Measurements from ENCODE around the gene ZNF319. TPM values are rescaled to one million over a fixed set of nuclear protein-coding genes. Genes with fewer than 3 reads are reported as not detected.

ZNF319 gene
- polyA plus RNA-seq = 5.1 and 7.0 TPM in 2 replicates
- 10.7 and 14.5 TPM in 2 replicates for polyA minus RNA-seq

GRCh38 chr16:57999971-58000705 is at the start of gene ZNF319:
ZNF319 (minus strand) TSS chr16:58000672; CDS start chr16:57998265, 2,407 bp downstream.
- no peaks in the 10 kb centered on the region for H4K20me1 ChIP-seq (ENCODE audit: insufficient read depth)
- H3K27me3 ChIP-seq (ENCODE audit: insufficient read depth, low read depth, low read length) = no peaks in the 10 kb centered on the region
- no peaks in the 10 kb centered on the region for H3F3A ChIP-seq (ENCODE audit: insufficient read depth, low read length, poor library complexity, severe bottlenecking)
- H3K9me3 ChIP-seq (ENCODE audit: low read length) = no peaks in the 10 kb centered on the region
- TF ChIP-seq TAF1 (IDR thresholded peaks at IDR 0.05; ENCODE audit: low read depth) (no peak), POLR2AphosphoS5 (IDR thresholded peaks at IDR 0.05) (peak; percentile 37), RAD21 (conservative IDR thresholded peaks at IDR 0.05) (no peak), EP300 (conservative IDR thresholded peaks at IDR 0.05; ENCODE audit: poor library complexity, severe bottlenecking) (no peak), SMC3 (conservative IDR thresholded peaks at IDR 0.05; ENCODE audit: poor library complexity) (no peak), MXI1 (conservative IDR thresholded peaks at IDR 0.05; ENCODE audit: poor library complexity, severe bottlenecking) (no peak)
- TF ChIP-seq, protein P1, sequence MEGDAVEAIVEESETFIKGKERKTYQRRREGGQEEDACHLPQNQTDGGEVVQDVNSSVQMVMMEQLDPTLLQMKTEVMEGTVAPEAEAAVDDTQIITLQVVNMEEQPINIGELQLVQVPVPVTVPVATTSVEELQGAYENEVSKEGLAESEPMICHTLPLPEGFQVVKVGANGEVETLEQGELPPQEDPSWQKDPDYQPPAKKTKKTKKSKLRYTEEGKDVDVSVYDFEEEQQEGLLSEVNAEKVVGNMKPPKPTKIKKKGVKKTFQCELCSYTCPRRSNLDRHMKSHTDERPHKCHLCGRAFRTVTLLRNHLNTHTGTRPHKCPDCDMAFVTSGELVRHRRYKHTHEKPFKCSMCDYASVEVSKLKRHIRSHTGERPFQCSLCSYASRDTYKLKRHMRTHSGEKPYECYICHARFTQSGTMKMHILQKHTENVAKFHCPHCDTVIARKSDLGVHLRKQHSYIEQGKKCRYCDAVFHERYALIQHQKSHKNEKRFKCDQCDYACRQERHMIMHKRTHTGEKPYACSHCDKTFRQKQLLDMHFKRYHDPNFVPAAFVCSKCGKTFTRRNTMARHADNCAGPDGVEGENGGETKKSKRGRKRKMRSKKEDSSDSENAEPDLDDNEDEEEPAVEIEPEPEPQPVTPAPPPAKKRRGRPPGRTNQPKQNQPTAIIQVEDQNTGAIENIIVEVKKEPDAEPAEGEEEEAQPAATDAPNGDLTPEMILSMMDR (IDR thresholded peaks at IDR 0.05; ENCODE audit: poor library complexity, severe bottlenecking) = no peak
- H3K9me2 ChIP-seq (ENCODE audit: insufficient read depth, low read length) = no peaks in the 10 kb centered on the region
- H3K36me3 ChIP-seq (ENCODE audit: insufficient read depth, low read length) = no peaks in the 10 kb centered on the region
- peaks cover 10% of the 10 kb centered on the region for H3K79me2 ChIP-seq (replicated peaks; ENCODE audit: insufficient read depth, low read length)
- H3K4me3 ChIP-seq (ENCODE audit: low read length) = peak within 1 kb of the TSS; percentile 94
- H2AFZ ChIP-seq (ENCODE audit: low read depth, low read length) = peak within 1 kb of the TSS; percentile 80
- H3K9ac ChIP-seq (ENCODE audit: low read length) = peak within 1 kb of the TSS; percentile 86
- H3K27ac ChIP-seq (ENCODE audit: low read length) = peak within 1 kb of the TSS; percentile 69
- H3K4me2 ChIP-seq (ENCODE audit: low read length) = peak within 1 kb of the TSS; percentile 93

- H3K4me2 ChIP-seq (ENCODE audit: low read length) = no peak overlapping the region
These were observed 49.0 kb upstream of the ZNF319 start for GRCh38 chr16:58049232-58050185.

More at GRCh38 chr16:58049232-58050185, 49.0 kb upstream of the ZNF319 start:
- no peaks in the 10 kb centered on the region for H3K79me2 ChIP-seq (replicated peaks; ENCODE audit: insufficient read depth, low read length)
- no peak overlapping the region for H2AFZ ChIP-seq (ENCODE audit: low read depth, low read length)
- H4K20me1 ChIP-seq (ENCODE audit: insufficient read depth) = no peaks in the 10 kb centered on the region
- no peak overlapping the region for H3K27ac ChIP-seq (ENCODE audit: low read length)
- H3K9me2 ChIP-seq (ENCODE audit: insufficient read depth, low read length) = no peaks in the 10 kb centered on the region
- H3K27me3 ChIP-seq (ENCODE audit: insufficient read depth, low read depth, low read length) = no peaks in the 10 kb centered on the region
- no peak overlapping the region for H3K4me3 ChIP-seq (ENCODE audit: low read length)
- no peak for TF ChIP-seq MXI1 (conservative IDR thresholded peaks at IDR 0.05; ENCODE audit: poor library complexity, severe bottlenecking)
- no peak for TF ChIP-seq EP300 (conservative IDR thresholded peaks at IDR 0.05; ENCODE audit: poor library complexity, severe bottlenecking)
- TF ChIP-seq EZH2 (IDR thresholded peaks at IDR 0.05; ENCODE audit: borderline replicate concordance, insufficient read depth, low read length, poor library complexity, severe bottlenecking) = no peak
- no peak for TF ChIP-seq RAD21 (conservative IDR thresholded peaks at IDR 0.05)
- TF ChIP-seq SMC3 (conservative IDR thresholded peaks at IDR 0.05; ENCODE audit: poor library complexity) = no peak
- TF ChIP-seq, protein P2, sequence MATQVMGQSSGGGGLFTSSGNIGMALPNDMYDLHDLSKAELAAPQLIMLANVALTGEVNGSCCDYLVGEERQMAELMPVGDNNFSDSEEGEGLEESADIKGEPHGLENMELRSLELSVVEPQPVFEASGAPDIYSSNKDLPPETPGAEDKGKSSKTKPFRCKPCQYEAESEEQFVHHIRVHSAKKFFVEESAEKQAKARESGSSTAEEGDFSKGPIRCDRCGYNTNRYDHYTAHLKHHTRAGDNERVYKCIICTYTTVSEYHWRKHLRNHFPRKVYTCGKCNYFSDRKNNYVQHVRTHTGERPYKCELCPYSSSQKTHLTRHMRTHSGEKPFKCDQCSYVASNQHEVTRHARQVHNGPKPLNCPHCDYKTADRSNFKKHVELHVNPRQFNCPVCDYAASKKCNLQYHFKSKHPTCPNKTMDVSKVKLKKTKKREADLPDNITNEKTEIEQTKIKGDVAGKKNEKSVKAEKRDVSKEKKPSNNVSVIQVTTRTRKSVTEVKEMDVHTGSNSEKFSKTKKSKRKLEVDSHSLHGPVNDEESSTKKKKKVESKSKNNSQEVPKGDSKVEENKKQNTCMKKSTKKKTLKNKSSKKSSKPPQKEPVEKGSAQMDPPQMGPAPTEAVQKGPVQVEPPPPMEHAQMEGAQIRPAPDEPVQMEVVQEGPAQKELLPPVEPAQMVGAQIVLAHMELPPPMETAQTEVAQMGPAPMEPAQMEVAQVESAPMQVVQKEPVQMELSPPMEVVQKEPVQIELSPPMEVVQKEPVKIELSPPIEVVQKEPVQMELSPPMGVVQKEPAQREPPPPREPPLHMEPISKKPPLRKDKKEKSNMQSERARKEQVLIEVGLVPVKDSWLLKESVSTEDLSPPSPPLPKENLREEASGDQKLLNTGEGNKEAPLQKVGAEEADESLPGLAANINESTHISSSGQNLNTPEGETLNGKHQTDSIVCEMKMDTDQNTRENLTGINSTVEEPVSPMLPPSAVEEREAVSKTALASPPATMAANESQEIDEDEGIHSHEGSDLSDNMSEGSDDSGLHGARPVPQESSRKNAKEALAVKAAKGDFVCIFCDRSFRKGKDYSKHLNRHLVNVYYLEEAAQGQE (IDR thresholded peaks at IDR 0.05; ENCODE audit: borderline replicate concordance) = no peak
- no peaks in the 10 kb centered on the region for H3F3A ChIP-seq (ENCODE audit: insufficient read depth, low read length, poor library complexity, severe bottlenecking)
- H3K9me3 ChIP-seq (ENCODE audit: low read length) = no peaks in the 10 kb centered on the region
- no peaks in the 10 kb centered on the region for H3K36me3 ChIP-seq (ENCODE audit: insufficient read depth, low read length)
- H3K9ac ChIP-seq (ENCODE audit: low read length) = no peak overlapping the region

Measured in neural cell (in vitro differentiated cells).